Activated effector memory CD4-positive, alpha-beta T cell treated with Interleukin-2 at 50 U/mL for 16 hours (primary cell): Measurements from ENCODE around the gene CNOT3.
"Not testable (repeated sequence)": the region's sequence is repeated elsewhere in the genome, so short reads cannot be mapped to it uniquely, and the experiment has no call there.

Source experiments
- DNase-seq: peaks from one replicate; pipeline ENCODE4 v3.0.0-alpha.2; 2020

CNOT3 gene

DNA sequence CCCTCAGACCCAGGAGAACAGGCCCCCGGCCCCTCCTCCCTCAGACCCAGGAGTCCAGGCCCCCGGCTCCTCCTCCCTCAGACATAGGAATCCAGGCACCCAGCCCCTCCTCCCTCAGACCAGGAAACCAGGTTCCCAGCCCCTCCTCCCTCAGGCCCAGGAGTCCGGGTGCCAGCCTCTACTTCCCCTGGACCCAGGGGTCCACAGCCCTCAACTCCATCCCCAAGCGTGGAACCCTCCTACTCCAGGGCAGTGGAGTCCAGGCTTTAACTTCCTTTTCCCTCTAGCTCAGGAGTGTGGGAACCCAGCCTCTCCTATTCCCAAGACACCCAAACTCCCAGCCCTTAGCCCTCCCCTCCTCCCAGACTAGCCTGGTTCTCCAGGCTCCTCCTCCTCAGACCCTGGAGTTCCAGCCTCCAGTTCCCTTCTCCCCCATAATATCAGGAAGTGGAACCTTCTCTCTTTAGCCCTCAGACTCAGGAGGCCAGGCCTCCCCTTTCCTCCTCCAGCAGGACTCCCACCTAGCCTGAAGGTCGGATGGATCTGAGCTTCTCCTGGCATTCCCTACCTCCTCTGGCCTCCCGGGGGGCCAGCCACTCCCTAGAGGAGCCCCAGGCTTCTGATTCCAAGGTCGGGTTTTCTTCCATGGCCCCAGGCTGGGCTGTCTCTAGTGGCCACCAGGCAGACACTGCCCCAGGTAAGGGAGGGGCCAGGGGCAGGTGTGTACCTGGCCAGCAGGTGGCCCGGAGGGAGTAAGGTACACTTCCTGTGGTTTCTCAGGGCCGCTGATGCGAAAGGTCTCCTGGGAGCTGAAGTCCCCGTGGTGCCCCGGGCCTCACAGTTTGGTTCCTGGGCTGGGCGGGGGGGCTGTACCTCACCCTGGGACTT, 35.2 kb downstream of the CNOT3 start, which contains the start of gene TMC4:
Gene TMC4, minus strand, starts transcription at position 690 of the 888 bp plus-strand sequence. Its CDS starts 43 bp downstream, at position 647.
- DNase-seq, result no peak

DNA sequence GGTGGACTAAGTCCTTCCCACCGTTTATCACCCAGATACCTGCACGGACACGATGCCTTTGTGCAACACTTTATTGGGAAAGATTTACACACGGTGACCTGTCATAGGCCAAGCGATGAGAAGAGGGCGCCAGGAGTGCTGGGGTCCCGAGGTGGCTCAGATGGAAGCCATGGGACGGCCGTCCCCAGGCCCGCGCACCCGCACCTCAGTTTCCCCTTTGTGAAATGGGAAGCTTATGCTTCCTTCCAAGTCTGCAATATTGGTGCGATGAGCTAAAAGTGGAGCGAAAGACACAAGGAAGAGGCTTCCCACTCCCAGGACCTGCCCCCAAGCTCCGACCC, 35.8 kb downstream of the CNOT3 start:
- no peak for DNase-seq

DNA sequence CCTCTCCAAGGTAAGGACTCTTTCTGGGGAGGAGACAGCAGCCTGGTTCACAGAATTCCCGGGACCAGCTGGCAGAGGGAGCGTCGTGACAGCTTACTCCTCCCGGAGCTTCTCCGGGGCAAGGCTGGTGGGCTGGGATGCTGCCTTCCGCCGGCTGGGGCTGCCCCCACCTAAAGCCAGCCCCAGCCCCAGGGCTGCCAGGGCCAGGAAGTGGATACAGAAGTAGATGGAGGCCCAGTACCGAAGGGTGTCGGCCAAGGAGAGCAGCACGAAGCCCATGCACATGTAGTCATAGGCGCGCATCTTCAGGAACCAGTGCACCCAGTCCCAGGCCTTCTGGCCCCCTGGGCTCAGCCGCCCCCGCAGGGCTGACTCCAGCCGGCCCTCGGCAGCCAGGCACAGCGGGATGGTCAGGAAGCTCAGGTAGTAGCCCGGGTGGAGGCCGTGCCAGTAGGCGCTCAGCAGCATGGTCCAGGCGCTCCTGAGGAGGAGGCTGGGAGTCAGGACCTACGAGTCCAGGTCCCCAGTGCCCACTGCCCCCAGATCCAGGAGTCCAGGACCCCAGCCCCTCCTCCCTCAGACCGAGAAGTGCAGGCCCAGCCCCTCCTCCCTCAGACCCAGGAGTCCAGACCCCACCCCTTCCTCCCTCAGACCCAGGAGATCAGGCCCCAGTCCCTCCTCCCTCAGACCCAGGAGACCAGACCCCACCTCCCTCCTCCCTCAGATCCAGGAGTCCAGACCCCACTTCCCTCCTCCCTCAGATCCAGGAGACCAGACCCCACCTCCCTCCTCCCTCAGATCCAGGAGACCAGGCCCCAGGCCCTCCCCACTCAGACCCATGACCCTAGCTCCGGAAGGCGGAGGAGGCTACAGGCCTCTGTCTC, 36.6 kb downstream of the CNOT3 start:
- DNase-seq, result no peak

DNA sequence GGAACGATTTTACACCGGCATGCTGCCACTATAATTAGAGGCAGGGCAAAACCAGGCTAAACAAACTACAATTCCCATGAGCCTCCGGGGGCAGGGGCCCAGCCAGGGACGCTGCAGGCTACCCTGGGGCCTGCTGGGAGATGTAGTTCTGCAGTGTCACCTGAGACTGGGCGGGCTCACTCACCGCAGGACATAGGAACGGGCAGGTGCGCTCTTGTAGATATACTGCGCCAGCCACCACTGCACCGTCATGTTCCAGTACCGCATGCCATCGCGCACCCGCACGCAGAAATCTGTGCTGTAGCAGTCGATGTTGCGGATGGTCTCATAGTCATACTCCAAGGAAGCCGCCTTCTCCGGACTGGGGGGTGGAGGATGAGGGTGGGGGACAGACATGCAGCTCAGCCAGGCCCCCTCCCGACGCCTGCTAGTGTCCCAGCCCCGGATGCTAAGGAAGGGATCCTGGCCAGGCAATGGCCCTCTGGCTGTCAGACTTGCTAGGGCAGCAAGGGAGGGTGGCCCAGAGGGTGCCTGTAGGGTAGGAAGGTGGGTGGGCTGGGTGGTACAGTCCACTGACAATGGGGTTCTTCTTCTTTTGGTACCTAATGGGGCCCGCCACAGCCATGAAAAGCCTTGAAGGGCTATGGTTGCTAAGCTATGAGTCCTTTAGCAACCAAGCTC, 41.2 kb downstream of the CNOT3 start:
- no peak for DNase-seq

DNA sequence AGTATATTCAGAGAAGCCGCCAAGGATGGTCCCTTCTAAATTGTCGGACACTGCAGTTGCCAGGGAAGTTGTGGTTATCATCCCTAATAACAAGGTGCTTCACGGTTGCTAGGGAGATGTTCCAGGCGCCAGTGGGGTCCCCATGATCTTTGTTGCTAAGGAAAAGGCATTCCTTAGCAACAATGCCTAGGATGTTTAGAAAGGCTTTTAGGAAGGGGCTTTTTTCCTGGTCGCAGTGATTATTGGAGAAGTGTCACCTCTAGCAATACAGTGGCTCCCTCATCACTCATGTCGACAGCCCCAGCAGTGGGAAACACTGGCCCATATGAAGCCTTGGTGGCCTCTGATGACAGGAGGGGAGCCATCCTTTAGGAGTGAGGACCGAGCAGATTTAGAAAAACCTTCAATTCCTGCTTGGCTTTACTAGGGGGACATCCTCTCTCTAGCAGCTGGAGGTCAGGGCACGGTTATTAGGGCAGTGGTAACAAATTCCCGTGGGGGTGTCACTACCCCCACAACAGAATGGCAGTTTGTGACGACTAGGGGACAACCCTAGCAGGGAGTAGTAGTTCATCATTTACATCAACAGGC, 41.8 kb downstream of the CNOT3 start:
- no peak for DNase-seq

DNA sequence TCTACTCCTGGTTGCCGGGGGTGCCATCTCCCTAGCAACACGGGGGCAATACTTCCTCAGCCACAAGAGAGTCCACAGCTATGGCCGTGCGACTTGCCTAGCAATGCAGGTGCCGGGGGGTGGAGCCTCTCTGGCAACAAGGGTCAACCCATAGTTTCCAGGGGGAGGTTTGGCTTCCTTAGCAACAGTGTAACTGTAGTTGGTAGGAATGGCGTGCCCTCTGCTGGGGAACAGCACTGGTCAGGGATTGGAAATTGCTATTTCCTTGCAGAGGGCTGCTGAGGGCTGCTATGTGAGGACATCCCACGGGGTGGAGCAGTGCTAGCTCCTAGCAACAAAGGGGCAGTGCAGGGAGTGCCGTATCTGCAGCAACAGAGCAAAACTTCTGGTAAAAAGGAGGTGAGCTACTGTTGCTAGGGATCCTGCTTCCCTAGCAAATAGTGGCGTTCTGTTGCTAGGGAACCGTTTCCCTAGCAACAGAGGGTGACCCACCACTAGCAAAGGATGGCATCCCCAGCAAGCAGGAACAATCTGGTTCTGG, 42.4 kb downstream of the CNOT3 start:
- no peak for DNase-seq

DNA sequence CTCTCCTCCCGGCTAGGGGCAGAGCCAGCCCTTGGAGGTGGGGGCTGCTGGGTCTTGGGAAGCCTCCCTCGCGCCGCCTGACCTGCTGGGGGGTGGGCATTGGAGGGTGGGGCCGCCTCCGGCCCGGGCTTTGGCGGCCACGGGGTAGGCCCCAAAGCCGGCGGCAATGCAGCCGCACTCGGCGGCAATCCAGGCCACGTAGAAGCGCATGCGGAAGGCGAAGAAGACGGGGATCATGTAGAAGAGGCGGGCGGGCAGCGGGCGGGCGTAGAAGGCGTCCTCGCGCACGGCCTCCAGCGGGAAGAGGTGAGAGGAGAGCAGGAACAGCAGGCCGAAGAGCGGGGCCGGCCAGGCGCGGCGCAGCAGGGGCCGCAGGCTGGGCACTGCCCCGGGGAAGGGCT, 43.1 kb downstream of the CNOT3 start:
- DNase-seq, result no peak

DNA sequence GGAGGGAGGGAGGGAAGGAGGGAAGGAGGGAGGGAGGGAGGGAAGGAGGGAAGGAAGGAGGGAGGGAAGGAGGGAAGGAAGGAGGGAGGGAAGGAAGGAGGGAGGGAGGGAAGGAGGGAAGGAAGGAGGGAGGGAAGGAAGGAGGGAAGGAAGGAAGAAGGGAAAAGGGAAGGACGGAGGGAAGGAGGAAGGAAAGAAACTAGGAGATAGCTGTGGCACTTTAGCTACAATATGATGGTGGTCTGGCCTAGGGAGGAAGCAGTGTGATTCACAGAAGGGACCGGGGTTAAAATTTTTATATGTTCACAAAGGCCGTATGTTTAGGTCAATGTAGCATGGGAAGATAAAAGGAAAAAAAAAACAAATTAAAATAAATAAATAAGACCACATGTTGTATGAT, 44.3 kb downstream of the CNOT3 start:
- DNase-seq, result not testable (repeated sequence)

DNA sequence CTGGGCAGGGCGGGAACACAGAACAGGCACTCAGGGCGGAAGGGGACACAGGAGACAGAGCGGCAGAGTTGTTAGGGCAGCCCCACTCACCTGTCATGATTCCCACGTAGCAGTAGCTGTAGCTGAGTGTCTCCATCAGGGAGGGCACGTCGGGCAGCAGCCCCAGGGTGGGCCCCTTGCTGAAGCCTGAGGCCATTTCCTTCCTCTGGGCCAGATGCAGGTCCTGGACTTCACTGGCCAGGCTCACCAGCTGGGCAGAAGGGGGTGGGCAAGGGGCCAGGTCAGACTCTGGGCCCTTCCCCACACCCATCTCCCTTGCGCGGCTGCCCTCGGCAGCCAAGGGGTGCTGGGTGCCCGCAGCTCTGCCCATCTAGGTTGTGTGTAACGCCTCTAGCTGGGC, 45.9 kb downstream of the CNOT3 start:
- DNase-seq, result no peak

DNA sequence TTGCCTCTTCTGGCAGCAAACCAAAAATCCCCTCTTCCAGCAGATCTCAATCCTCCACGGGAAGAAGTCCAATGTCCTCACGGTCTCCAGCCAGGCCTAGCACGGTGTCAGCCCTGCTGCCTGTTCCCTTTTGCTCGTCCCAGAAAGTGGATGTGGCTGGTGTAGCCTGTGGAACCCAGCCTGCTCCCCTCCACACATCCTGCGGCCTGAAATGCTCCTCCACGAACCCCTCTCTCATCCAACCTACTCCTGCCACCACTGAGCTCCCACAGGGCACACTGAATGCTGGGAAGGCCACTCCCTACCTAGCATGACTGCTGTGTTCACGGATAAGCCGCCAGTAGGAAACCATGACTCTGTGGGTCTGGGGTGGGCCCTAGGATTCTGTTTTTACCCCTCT, 48.8 kb downstream of the CNOT3 start:
- no peak for DNase-seq

DNA sequence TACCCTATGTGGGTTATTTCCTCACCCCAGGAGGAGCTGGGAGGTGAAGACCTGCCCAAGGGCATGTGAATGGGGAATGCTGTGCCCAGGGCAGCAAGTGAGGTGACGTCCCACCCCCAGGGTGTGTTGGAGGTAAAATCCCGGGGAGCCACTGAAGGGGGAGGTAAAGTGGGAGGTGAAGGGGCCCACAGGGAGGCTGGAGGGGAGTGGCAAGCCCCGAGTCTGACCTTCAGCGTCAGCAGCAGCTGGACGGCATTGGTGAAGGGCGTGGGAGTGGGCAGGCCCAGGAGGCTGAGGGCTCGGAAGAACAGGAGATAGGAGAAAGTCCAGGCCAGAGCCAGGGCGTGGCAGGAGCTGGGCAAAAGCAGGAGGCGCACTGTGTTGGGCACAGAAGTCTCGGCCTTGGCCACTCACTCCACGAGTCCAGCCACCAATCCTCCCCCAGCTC, 49.4 kb downstream of the CNOT3 start:
- DNase-seq, result no peak

DNA sequence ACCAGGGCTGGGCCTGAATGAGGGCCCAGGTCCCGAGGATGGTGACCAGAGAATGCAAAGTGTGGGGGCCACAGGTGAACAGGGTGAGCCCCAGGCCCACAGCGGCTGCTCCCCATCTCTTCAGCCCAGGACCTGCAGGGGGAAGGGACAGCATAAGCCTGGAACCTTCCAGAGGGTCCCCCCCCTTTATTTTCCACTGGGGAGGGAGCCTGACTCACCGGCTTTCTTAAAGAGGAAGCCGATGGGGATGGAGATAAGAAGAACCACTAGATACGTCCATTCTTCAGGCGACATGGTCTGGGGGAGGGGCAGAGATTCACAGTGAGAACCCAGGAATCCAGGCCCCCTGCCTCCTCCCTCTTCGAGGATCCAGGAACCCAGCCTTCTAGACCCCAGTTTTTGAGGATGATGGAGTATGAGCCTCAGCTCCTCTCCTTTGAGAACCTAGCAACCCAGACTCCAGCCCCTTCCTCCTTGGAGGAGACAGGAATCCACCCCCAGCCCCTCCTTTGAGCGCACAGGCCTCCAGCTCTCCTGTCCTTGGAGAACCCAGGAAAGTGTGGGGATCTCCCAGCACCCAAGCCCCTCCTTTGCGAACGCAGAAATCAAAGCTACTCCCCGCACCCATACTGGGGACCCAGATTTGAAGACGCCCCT, 50.8 kb downstream of the CNOT3 start:
- peak; percentile 39 for DNase-seq

DNA sequence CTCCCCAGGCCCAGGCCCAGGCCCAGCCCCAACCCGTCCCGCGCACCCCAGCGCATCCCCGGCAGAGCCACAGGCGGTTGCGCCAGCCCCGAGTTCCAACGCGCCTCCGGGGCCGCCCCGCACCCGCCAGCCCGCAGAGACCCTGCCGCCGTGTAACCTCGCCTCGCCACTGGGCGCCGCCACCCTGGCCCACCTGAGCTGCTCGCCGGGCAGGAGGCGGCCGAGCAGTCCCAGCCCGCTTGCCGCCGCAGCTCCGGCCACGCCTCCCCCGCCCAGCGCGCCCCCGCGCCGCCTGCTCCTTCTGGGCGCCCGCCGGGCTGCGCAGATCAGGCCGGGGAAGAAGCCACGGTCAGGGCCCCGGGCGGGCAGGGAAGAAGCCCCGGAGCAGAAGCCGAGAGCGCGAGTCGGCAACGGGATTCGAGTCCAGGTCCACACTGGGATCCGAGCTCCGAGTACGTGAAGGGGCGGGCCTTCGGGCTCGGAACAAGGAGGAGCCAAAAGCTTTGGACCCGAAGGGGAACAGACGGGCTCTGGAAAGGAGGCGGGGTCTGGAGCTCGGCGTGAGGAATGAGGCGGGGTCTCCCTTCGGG, 51.7 kb downstream of the CNOT3 start, which contains the start of gene MBOAT7:
Gene MBOAT7, minus strand, starts transcription at position 436 of the 590 bp plus-strand sequence. CDS start 1,072 bp downstream, outside the sequence.
- DNase-seq, result no peak

DNA sequence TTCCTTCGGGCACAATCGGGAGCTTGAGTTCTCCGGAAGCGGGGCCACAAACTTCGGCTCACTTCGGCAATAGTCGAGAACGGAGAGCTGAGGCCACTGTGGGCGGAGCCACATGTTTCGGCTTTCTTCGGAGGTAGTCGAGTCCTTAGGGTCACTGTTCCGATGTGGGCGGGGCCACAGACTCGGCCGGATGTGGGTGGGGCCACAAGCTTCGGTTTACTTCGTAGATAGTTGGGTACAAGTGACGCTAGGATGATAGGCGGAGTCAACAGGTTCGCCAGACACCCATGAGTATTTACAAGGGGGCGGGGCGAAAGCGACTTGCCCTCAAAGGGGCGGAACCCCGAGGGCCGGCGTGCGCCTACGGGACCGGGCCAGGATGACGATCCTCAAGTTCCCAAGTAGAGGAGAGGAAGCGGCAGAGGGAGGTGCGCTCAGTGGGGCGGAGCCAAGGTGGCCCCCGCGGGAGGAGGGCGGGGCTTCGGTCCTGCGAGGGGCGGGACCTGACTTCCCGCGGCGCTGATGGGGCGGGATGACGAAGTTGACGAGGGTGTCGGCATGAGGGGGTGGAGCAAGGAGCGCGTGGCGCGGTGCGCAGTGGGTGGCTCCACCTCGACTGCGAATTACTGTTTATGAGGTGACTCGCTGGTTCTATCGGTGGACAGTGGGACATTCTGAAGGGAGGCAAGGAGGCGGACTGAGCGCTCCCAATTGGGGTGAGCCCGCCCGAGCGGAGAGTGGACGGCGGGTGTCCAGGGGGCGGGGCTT, 52.4 kb downstream of the CNOT3 start:
- DNase-seq, result peak; percentile 100

DNA sequence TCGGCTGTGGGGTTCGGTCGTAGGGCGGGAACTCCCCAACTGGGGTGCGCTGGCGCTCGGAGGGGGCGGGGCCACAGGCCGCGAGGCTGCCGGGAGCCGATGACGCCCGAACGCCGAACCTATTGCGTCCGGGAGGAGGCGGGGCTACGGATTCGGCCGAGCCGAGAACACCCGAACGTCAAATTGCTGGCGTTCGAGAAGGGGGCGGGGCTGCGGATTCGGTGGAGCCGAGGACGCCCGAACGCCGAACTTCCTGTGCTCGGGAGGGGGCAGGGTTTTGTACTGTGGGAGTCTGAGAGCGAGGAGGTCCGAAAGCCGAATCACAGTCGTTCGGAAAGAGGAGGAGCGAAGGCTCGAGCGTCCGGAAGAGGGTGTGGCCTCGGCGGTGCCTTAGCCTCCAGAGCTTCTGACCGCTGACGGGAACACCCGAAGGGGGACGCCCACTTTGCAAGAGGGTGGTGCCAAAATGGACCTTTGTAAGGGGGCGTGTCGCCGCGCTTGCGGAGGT, 53.0 kb downstream of the CNOT3 start:
- peak; percentile 100 for DNase-seq

DNA sequence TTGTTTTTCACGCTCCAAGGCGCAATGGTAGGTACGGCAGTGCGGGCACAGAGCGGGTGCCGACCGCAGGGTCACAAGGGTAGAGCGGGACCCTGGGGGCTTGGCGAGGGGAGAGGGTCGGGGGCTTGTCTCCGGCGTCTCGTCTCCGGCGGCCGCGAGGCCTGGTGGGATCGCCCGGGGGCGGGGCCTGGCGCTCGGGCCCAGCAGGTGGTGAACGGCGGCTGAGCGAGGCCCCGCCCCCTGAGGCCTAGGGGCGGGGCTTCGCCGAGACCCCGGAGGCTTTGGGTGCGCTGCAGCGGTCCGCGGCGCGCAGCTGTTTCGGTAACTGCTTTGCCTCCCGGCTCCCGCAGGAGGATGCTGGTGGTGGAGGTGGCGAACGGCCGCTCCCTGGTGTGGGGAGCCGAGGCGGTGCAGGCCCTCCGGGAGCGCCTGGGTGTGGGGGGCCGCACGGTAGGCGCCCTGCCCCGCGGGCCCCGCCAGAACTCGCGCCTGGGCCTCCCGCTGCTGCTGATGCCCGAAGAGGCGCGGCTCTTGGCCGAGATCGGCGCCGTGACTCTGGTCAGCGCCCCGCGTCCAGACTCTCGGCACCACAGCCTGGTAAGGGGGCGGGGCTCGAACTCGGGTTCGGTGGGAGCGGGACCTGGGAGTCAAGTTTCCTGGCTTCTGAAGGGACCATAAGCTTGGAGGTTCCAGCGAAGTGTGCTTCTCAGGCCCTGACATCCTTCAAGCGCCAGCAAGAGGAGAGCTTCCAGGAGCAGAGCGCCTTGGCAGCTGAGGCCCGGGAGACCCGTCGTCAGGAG, 53.6 kb downstream of the CNOT3 start, which contains the start of gene TSEN34:
Gene TSEN34, plus strand, starts transcription at position 298 of the 800 bp plus-strand sequence. Its CDS starts 57 bp downstream, at position 355.
- DNase-seq, result no peak

DNA sequence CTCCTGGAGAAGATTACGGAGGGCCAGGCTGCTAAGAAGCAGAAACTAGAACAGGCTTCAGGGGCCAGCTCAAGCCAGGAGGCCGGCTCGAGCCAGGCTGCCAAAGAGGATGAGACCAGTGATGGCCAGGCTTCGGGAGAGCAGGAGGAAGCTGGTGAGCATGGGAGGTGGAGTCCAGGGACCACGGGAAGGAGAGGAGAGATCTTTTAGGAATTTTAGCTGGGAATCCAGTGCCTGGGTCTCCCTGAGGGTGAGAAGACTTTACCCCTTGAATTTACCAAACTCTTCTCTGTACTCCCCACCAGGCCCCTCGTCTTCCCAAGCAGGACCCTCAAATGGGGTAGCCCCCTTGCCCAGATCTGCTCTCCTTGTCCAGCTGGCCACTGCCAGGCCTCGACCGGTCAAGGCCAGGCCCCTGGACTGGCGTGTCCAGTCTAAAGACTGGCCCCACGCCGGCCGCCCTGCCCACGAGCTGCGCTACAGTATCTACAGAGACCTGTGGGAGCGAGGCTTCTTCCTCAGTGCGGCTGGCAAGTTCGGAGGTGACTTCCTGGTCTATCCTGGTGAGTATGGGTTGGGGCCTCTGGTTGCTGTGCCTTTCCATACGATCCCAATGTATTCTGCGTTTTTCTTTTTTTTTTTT, 54.4 kb downstream of the CNOT3 start:
- DNase-seq, result no peak

DNA sequence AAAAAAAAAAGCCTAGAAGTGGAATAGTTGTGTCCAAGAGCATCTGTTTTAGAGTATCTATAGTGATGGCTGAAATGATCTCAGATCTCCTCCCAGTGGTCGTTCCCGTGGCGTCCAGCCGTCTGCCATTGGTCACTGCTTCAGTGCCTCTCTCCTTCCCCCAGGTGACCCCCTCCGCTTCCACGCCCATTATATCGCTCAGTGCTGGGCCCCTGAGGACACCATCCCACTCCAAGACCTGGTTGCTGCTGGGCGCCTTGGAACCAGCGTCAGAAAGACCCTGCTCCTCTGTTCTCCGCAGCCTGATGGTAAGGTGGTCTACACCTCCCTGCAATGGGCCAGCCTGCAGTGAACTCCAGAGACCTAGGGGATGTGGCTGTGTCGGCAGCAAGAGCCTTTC, 55.4 kb downstream of the CNOT3 start:
- no peak for DNase-seq

DNA sequence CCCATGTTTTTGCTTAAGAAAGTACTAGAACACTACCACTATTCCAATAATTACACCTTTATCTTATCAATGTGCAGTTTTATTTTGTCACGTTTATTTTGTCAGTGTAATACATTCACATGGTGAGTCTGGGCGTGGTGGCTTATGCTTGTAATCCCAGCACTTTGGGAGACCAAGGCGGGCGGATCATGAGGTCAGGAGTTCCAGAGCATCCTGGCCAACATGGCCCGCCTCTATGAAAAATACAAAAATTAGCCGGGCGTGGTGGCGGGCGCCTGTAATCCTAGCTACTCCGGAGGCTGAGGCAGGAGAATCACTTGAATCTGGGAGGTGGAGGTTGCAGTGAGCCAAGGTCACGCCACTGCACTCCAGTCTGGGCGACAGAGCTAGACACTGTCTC, 56.9 kb downstream of the CNOT3 start:
- not testable (repeated sequence) for DNase-seq
